ENCODE data around the gene UQCRC1. TPM values are rescaled to one million over a fixed set of nuclear protein-coding genes. Genes with fewer than 3 reads are reported as not detected.

The UQCRC1 gene
- total RNA-seq, 1 donor from 2014 or later = 240 TPM

DNA sequence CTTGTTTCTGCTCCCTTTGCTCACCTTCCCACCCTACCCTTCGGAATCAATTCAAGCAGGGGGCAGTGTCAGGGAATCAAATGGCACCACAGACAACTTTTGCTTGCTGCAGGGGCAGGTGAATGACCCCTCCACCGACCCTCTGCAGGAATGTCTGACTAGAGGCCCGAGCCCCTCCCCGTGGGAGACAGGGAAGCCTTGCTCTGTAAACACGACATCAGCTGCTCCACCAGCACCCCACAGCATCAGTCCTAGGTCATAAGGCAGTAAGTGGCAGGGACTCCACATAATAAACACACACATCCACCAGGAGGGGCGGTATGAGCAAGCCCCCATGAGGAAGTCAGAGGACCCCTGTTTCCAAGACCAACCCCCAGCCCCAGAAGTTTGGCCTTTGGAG lies 27.9 kb upstream of the UQCRC1 start:
- H3K4me3 Mint-ChIP-seq = peak overlapping the region; percentile 90
- Histone ChIP-seq H3K4me3 (no peak overlapping the region), H3K4me2 (no peak overlapping the region), H3K9ac (no peak overlapping the region), H3K4me1 (peaks cover 18% of the 10 kb centered on the region), H3K27me3 (no peaks in the 10 kb centered on the region), H3K9me3 (ENCODE audit: low read depth) (no peaks in the 10 kb centered on the region), H4K20me1 (ENCODE audit: low read depth) (peaks cover 22% of the 10 kb centered on the region), H3K36me3 (no peaks in the 10 kb centered on the region), H3K27ac (no peak overlapping the region), H3F3A (ENCODE audit: low read depth) (peaks cover 21% of the 10 kb centered on the region), H2AFZ (replicated peaks) (no peak overlapping the region), H3K79me2 (ENCODE audit: low read depth) (peaks cover 14% of the 10 kb centered on the region)
- H3K9me3 Mint-ChIP-seq = no peaks in the 10 kb centered on the region
- H3K27ac Mint-ChIP-seq = no peak overlapping the region
- peaks cover 7% of the 10 kb centered on the region for H3K36me3 Mint-ChIP-seq
- DNase-seq (ENCODE audit: low spot score) = no peak
- TF ChIP-seq EZH2 (IDR thresholded peaks at IDR 0.05) = no peak
- TF ChIP-seq, protein P1, sequence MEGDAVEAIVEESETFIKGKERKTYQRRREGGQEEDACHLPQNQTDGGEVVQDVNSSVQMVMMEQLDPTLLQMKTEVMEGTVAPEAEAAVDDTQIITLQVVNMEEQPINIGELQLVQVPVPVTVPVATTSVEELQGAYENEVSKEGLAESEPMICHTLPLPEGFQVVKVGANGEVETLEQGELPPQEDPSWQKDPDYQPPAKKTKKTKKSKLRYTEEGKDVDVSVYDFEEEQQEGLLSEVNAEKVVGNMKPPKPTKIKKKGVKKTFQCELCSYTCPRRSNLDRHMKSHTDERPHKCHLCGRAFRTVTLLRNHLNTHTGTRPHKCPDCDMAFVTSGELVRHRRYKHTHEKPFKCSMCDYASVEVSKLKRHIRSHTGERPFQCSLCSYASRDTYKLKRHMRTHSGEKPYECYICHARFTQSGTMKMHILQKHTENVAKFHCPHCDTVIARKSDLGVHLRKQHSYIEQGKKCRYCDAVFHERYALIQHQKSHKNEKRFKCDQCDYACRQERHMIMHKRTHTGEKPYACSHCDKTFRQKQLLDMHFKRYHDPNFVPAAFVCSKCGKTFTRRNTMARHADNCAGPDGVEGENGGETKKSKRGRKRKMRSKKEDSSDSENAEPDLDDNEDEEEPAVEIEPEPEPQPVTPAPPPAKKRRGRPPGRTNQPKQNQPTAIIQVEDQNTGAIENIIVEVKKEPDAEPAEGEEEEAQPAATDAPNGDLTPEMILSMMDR (IDR thresholded peaks at IDR 0.05) = no peak
- TF ChIP-seq EZH2phosphoT487 (IDR thresholded peaks at IDR 0.05) = no peak
- H3K27me3 Mint-ChIP-seq (ENCODE audit: insufficient read depth, low read depth) = peaks cover 7% of the 10 kb centered on the region
- peaks cover 20% of the 10 kb centered on the region for H3K4me1 Mint-ChIP-seq

DNA sequence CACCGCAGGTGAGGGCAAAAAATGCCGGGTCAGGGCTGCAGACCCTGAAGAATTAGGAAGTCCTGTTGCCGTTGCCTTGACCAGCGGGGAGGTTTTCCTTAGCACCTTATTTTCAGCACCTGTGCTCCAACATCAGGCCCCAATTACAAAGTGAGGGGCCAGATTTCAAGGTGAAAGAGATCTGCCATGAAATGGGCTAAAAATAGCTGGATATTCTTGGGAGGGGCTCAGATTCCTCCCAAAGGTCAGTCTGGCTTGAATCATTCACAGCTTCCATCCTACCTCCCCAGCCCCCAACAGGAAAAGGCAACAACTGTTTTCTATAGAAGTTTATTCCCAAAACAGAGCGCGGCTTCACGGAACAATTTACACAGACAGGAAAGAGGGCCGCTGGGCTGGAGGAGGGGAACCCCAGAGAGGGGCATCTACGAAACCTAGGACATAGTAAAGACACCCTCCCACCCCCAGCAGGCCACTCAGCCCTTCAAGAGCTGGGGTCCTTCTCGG lies 26.8 kb upstream of the UQCRC1 start:
- peak overlapping the region; percentile 30 for H3K27ac ChIP-seq
- peaks cover 21% of the 10 kb centered on the region for H3F3A ChIP-seq (ENCODE audit: low read depth)
- H3K79me2 ChIP-seq (ENCODE audit: low read depth) = peaks cover 14% of the 10 kb centered on the region
- H3K27me3 Mint-ChIP-seq (ENCODE audit: insufficient read depth, low read depth) = peaks cover 8% of the 10 kb centered on the region
- H3K27ac Mint-ChIP-seq = peak overlapping the region; percentile 63
- peaks cover 18% of the 10 kb centered on the region for H3K4me1 ChIP-seq
- no peak for TF ChIP-seq EZH2phosphoT487 (IDR thresholded peaks at IDR 0.05)
- TF ChIP-seq, protein P1 (IDR thresholded peaks at IDR 0.05) = no peak
- H3K4me1 Mint-ChIP-seq = peaks cover 20% of the 10 kb centered on the region
- H3K4me3 ChIP-seq = peak overlapping the region; percentile 78
- H2AFZ ChIP-seq (replicated peaks) = peak overlapping the region; percentile 57
- H3K9me3 Mint-ChIP-seq = no peaks in the 10 kb centered on the region
- no peak for DNase-seq (ENCODE audit: low spot score)
- H4K20me1 ChIP-seq (ENCODE audit: low read depth) = peaks cover 24% of the 10 kb centered on the region
- peaks cover 12% of the 10 kb centered on the region for H3K36me3 Mint-ChIP-seq
- no peaks in the 10 kb centered on the region for H3K27me3 ChIP-seq
- peak overlapping the region; percentile 98 for H3K4me2 ChIP-seq
- H3K9ac ChIP-seq = peak overlapping the region; percentile 11
- no peaks in the 10 kb centered on the region for H3K36me3 ChIP-seq
- H3K4me3 Mint-ChIP-seq = peak overlapping the region; percentile 90
- H3K9me3 ChIP-seq (ENCODE audit: low read depth) = no peaks in the 10 kb centered on the region

DNA sequence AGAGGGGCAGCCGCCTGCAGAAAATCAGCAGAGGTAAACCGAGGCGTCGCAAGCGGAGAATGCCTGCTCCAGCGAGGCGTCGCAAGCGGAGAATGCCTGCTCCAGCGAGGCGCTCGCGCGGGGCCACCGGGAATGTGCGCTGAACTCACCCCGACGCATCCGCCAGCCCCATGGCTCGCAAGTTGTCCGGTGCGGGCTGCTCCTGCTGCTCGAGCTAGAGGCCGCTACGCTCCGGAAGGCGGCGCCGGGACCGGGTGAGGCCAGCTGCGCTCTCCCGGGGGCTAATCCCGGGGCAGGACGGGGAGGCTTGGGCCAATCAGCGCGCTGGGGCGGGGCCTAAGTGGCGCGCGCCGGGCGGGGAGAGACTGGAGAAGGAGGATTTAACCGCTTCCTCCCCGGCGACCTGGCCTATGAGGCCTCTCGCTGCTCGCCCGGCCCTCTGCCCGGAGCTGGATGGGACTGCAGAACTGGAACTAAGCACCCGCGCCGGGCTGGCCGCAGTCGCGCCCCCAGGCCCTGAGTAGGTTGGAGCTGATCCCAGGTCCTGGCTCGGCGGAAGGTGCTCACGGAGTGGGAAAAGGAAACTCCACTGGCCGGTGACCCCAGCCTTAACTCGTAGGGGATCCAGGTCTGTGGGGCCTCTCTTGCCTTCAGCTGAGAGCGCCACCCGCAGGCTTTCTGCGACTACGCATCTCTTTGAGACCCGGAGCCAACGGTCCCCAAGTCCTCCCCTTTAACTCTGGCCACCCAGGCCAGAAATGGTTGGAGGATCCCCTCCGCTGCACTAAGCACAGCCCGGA lies 26.0 kb upstream of the UQCRC1 start, which contains the start of gene SLC26A6:
Gene SLC26A6, minus strand, starts transcription at position 240 of the 800 bp plus-strand sequence. Its CDS starts 68 bp downstream, at position 172.
- Histone ChIP-seq H3K4me2 (peak within 1 kb of the TSS; percentile 98), H3K79me2 (ENCODE audit: low read depth) (peaks cover 14% of the 10 kb centered on the region), H3K27me3 (no peaks in the 10 kb centered on the region), H2AFZ (replicated peaks) (peak within 1 kb of the TSS; percentile 57), H3K9me3 (ENCODE audit: low read depth) (no peaks in the 10 kb centered on the region), H3K36me3 (no peaks in the 10 kb centered on the region), H3K4me1 (peaks cover 18% of the 10 kb centered on the region), H3K27ac (peak within 1 kb of the TSS; percentile 55), H4K20me1 (ENCODE audit: low read depth) (peaks cover 24% of the 10 kb centered on the region), H3K9ac (peak within 1 kb of the TSS; percentile 71), H3F3A (ENCODE audit: low read depth) (peaks cover 21% of the 10 kb centered on the region), H3K4me3 (peak within 1 kb of the TSS; percentile 78)
- peak within 1 kb of the TSS; percentile 63 for H3K27ac Mint-ChIP-seq
- peak; percentile 36 for TF ChIP-seq EZH2 (IDR thresholded peaks at IDR 0.05)
- TF ChIP-seq, protein P1 (IDR thresholded peaks at IDR 0.05) = peak; percentile 77
- TF ChIP-seq EZH2phosphoT487 (IDR thresholded peaks at IDR 0.05) = peak; percentile 12
- peaks cover 12% of the 10 kb centered on the region for H3K36me3 Mint-ChIP-seq
- no peaks in the 10 kb centered on the region for H3K9me3 Mint-ChIP-seq
- DNase-seq (ENCODE audit: low spot score) = peak; percentile 100
- H3K27me3 Mint-ChIP-seq (ENCODE audit: insufficient read depth, low read depth) = peaks cover 9% of the 10 kb centered on the region
- H3K4me1 Mint-ChIP-seq = peaks cover 20% of the 10 kb centered on the region
- peak within 1 kb of the TSS; percentile 90 for H3K4me3 Mint-ChIP-seq
